Panc1 (cell line): ENCODE results near the gene GNA12.

ENCODE experiments used
- POLR2AphosphoS5 ChIP-seq: IDR thresholded peaks from 2 replicates; pipeline ENCODE4 v1.6.1; 2012; ENCODE audit warnings: mild to moderate bottlenecking, low read depth, low read length, moderate library complexity
- SIN3A ChIP-seq: IDR thresholded peaks from 2 replicates; pipeline ENCODE4 v1.6.1; 2012; ENCODE audit warnings: low read depth, mild to moderate bottlenecking, low read length, moderate library complexity, borderline replicate concordance; ENCODE audit not compliant: insufficient read depth
- TF ChIP-seq, protein P1 (sequence below): fragments of 450-650 bp; IDR thresholded peaks from 2 replicates; pipeline ENCODE4 v1.5.1; 2017; ENCODE audit warnings: mild to moderate bottlenecking
- TF ChIP-seq, protein P2 (sequence below), 2 experiments: IDR thresholded peaks; 2 replicates each; pipeline ENCODE4 v1.6.1; 2011 to 2012; ENCODE audit warnings: low read depth in 2 of 2, control low read depth in 1 of 2, low read length in 1 of 2, mild to moderate bottlenecking in 1 of 2, moderate library complexity in 1 of 2; ENCODE audit not compliant: insufficient read depth in 1 of 2

DNA sequence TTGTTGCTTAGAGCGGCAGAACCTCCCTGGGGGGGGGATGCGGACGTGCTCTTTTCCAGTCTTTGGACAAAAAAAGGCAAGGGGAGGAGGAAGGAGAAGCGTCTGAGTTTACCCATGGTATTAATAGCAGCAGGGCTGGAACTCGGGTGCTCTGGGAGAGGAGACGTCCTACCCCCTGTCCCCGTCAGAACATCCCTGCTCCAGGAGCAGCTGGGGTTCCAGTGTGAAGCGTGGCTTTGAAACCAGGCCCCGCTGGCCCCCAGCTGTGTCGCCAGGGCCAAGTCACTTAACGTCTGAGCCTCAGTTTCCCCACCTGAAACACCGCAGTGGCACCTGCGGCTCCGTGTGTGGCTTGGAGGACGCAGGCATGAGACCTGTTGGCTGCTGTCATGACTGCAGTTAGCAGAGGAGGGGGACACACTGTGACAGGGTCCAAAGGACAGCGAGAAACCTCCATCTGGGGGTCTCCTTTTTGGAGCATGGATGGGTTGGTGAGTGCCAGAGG is 154.7 kb downstream of the GNA12 start:
- TF ChIP-seq, protein P1, sequence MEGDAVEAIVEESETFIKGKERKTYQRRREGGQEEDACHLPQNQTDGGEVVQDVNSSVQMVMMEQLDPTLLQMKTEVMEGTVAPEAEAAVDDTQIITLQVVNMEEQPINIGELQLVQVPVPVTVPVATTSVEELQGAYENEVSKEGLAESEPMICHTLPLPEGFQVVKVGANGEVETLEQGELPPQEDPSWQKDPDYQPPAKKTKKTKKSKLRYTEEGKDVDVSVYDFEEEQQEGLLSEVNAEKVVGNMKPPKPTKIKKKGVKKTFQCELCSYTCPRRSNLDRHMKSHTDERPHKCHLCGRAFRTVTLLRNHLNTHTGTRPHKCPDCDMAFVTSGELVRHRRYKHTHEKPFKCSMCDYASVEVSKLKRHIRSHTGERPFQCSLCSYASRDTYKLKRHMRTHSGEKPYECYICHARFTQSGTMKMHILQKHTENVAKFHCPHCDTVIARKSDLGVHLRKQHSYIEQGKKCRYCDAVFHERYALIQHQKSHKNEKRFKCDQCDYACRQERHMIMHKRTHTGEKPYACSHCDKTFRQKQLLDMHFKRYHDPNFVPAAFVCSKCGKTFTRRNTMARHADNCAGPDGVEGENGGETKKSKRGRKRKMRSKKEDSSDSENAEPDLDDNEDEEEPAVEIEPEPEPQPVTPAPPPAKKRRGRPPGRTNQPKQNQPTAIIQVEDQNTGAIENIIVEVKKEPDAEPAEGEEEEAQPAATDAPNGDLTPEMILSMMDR = no peak
- TF ChIP-seq SIN3A (no peak), POLR2AphosphoS5 (no peak)
- TF ChIP-seq, protein P2, sequence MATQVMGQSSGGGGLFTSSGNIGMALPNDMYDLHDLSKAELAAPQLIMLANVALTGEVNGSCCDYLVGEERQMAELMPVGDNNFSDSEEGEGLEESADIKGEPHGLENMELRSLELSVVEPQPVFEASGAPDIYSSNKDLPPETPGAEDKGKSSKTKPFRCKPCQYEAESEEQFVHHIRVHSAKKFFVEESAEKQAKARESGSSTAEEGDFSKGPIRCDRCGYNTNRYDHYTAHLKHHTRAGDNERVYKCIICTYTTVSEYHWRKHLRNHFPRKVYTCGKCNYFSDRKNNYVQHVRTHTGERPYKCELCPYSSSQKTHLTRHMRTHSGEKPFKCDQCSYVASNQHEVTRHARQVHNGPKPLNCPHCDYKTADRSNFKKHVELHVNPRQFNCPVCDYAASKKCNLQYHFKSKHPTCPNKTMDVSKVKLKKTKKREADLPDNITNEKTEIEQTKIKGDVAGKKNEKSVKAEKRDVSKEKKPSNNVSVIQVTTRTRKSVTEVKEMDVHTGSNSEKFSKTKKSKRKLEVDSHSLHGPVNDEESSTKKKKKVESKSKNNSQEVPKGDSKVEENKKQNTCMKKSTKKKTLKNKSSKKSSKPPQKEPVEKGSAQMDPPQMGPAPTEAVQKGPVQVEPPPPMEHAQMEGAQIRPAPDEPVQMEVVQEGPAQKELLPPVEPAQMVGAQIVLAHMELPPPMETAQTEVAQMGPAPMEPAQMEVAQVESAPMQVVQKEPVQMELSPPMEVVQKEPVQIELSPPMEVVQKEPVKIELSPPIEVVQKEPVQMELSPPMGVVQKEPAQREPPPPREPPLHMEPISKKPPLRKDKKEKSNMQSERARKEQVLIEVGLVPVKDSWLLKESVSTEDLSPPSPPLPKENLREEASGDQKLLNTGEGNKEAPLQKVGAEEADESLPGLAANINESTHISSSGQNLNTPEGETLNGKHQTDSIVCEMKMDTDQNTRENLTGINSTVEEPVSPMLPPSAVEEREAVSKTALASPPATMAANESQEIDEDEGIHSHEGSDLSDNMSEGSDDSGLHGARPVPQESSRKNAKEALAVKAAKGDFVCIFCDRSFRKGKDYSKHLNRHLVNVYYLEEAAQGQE (IDR thresholded peaks at IDR 0.05; ENCODE audit: insufficient read depth in 1 of 2, low read depth in 2 of 2, low read length in 1 of 2) = no peak
